Heart left ventricle (tissue), 16 donors: ENCODE data around the gene FGD3. TPM values are rescaled to one million over a fixed set of nuclear protein-coding genes. Genes with fewer than 3 reads are reported as not detected.

ENCODE experiments used
- ATAC-seq, 4 donors: fragments of 200-7000 bp; cut with Tn5 transposase; one replicate each; pipeline ENCODE4 v1.9.1; 2020 to 2022; ENCODE audit warnings: moderate library complexity in 4 of 4, mild to moderate bottlenecking in 3 of 4, moderate number of reproducible peaks in 1 of 4
- DNase-seq, 5 donors: peaks; one replicate each; pipeline ENCODE4 v3.0.0-alpha.2; 2020
- H3K27ac ChIP-seq, 12 donors: fragments of 200-600 bp; sonication (generic) in 4 of 12; one replicate each; pipeline versions ENCODE4 v1.5.0 to v1.8.0; 2016 to 2022; ENCODE audit warnings: mild to moderate bottlenecking in 2 of 12
- H3K27me3 ChIP-seq, 9 donors: fragments of 200-600 bp; sonication (generic) in 2 of 9; one replicate each; pipeline versions ENCODE4 v1.5.1 to v1.8.0; 2016 to 2022; ENCODE audit warnings: mild to moderate bottlenecking in 3 of 9
- H3K36me3 ChIP-seq, 9 donors: fragments of 200-600 bp; sonication (generic) in 2 of 9; one replicate each; pipeline versions ENCODE4 v1.5.0 to v1.8.0; 2018 to 2022; ENCODE audit warnings: mild to moderate bottlenecking in 2 of 9
- H3K4me1 ChIP-seq, 12 donors: fragments of 200-600 bp; sonication (generic) in 4 of 12; one replicate each; pipeline versions ENCODE4 v1.5.0 to v1.8.0; 2016 to 2022; ENCODE audit warnings: mild to moderate bottlenecking in 3 of 12
- H3K4me3 ChIP-seq, 12 donors: fragments of 200-600 bp; sonication (generic) in 4 of 12; one replicate each; pipeline versions ENCODE4 v1.5.0 to v1.8.0; 2017 to 2022; ENCODE audit warnings: mild to moderate bottlenecking in 9 of 12, moderate library complexity in 4 of 12
- H3K9me3 ChIP-seq, 12 donors: fragments of 200-600 bp; sonication (generic) in 4 of 12; one replicate each; pipeline versions ENCODE4 v1.5.0 to v1.8.0; 2016 to 2022; ENCODE audit warnings: mild to moderate bottlenecking in 1 of 12
- POLR2A ChIP-seq, 2 donors: fragments of 450-650 bp; IDR thresholded peaks; one replicate each; pipeline ENCODE4 v1.6.1; 2017; ENCODE audit warnings: antibody characterized with exemption in 2 of 2, mild to moderate bottlenecking in 2 of 2, moderate library complexity in 2 of 2
- WGBS, 4 donors: extraction: QIAGEN DNeasy Blood & Tissue Kit in 2 of 4; methylation state at CpG; one replicate each; pipeline versions ENCODE4 v1.1.5 to v1.1.7; 2013 to 2018; 5-methylcytosine and 5-hydroxymethylcytosine counted together
- intact Hi-C, 10 donors: fragments of 100-400 bp; cut with DNase I; formaldehyde crosslinking; loops; one replicate each; pipeline versions ENCODE4 v1.11.1 to v1.14.2; 2022
- polyA plus RNA-seq, 2 donors: library from polyadenylated mRNA; stranded (reverse); fragments of 200-250 nt; gene quantifications; one replicate each; pipeline ENCODE4 v1.2.3, GENCODE V29; 2013
- total RNA-seq, 9 donors: library from RNA; depleted of rRNA in 2 of 9; stranded (reverse); fragments of >200 nt in 2 of 9; fragmentation: NEBNext Ultra II Directional in 3 of 9; extraction: Animal tissue kit (Norgen Biotek cat#: 25700) in 3 of 9; gene quantifications; one replicate each; pipeline versions ENCODE4 v1.1.0 to v1.2.4, GENCODE V29; 2016 to 2023
- TF ChIP-seq, protein P1 (sequence below), 12 donors: fragments of 200-600 bp; sonication (generic) in 4 of 12; IDR thresholded peaks; one replicate each; pipeline versions ENCODE4 v1.5.0 to v1.8.0; 2018 to 2022; ENCODE audit warnings: antibody characterized with exemption in 12 of 12, mild to moderate bottlenecking in 5 of 12
- donor health status: ischemic (EF 13 %, LVEDD 7.1; RV severe dilation, severe dysfunction).
- donor health status: healthy with polysubstance abuse.
- donor health status: DM: no; HTN: yes; CAD: no.
- donor health status: DM: no; HTN: no; CAD: no.
- donor health status: ischemic (EF 25% LVEDD 6.9; RV normal size, moderate dysfunction).
- donor health status: ischemic (EF 25% LVEDD 5.7; RV mildly dilated, moderate dysfunction).
- donor health status: healthy.
- donor health status: DM: yes; HTN: yes; CAD: no.
- donor health status: ischemic (EF 35%, LVEDD 5.7; RV mildly dilated, moderate dysfunction).
- donor health status: nonischemic (EF 11% LVEDD 7.7; RV severe dilation, severe dysfunction).
- donor health status: DM: yes; HTN: yes; CAD: no.
- donor health status: PGD.
- donor health status: ischemic (EF 29% LVEDD 5.4; RV normal size, mild dysfunction).
- donor health status: nonischemic (EF 23%, LVEDD 6.1; RV moderate dilation, normal function).

FGD3 gene
- total and polyA plus RNA-seq, 11 donors = 1.2 to 11.2 (median 1.8) TPM

DNA sequence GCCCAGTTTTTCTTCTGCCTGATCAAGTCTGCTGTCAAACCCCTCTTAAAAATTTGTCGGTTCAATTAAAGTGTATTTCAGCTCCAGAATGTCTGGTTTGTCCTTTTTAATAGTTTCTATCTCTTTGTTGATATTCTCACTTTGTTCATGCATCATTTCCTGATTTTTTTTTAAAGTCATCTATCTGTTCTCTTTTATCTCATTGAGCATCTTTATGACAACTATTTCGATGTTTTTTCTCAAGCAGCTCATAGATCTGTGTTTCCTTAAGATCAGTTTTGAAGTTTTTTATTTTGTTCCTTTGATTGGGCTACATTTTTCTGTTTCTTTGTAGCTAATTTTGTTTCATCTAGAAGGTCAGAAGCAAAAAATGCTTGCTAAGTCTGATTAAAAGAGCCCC is 53.7 kb downstream of the FGD3 start:
- ATAC-seq = no peak
- TF ChIP-seq, protein P1, sequence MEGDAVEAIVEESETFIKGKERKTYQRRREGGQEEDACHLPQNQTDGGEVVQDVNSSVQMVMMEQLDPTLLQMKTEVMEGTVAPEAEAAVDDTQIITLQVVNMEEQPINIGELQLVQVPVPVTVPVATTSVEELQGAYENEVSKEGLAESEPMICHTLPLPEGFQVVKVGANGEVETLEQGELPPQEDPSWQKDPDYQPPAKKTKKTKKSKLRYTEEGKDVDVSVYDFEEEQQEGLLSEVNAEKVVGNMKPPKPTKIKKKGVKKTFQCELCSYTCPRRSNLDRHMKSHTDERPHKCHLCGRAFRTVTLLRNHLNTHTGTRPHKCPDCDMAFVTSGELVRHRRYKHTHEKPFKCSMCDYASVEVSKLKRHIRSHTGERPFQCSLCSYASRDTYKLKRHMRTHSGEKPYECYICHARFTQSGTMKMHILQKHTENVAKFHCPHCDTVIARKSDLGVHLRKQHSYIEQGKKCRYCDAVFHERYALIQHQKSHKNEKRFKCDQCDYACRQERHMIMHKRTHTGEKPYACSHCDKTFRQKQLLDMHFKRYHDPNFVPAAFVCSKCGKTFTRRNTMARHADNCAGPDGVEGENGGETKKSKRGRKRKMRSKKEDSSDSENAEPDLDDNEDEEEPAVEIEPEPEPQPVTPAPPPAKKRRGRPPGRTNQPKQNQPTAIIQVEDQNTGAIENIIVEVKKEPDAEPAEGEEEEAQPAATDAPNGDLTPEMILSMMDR (IDR thresholded peaks at IDR 0.05) = no peak
- no peak for TF ChIP-seq POLR2A (IDR thresholded peaks at IDR 0.05)
- H3K36me3 ChIP-seq = peaks cover 0 to 32% (median 0%) of the 10 kb centered on the region in 9 donors

GRCh38 chr9:93002700-93003099 is 55.4 kb downstream of the FGD3 start:
- Histone ChIP-seq H3K27ac (no peak overlapping the region), H3K4me1 (peaks cover 0 to 17% (median 0%) of the 10 kb centered on the region in 12 donors), H3K27me3 (no peaks in the 10 kb centered on the region), H3K36me3 (peaks cover 0 to 48% (median 0%) of the 10 kb centered on the region in 9 donors), H3K4me3 (no peak overlapping the region), H3K9me3 (peaks cover 0 to 7% (median 0%) of the 10 kb centered on the region in 12 donors)
- ATAC-seq (no peak), DNase-seq (no peak)
- no peak for TF ChIP-seq POLR2A (IDR thresholded peaks at IDR 0.05)
- TF ChIP-seq, protein P1 (IDR thresholded peaks at IDR 0.05) = no peak
- WGBS, 4 donors = 93 to 98% (median 94%) methylated on average over 8 of the region's 8 CpGs
- intact Hi-C loops = loop anchor here in 4 of 10 donors (5.0 to 10.0 kb wide), 3 partner anchors 92 to 105 kb away; partner anchors contain the start of gene CARD19 (in 2 of the 4)

More for the DNA sequence above, 53.7 kb downstream of the FGD3 start:
- Histone ChIP-seq H3K27ac (no peak overlapping the region), H3K27me3 (no peaks in the 10 kb centered on the region), H3K9me3 (peaks cover 0 to 8% (median 0%) of the 10 kb centered on the region in 12 donors), H3K4me1 (peaks cover 0 to 17% (median 0%) of the 10 kb centered on the region in 12 donors), H3K4me3 (no peak overlapping the region)
- DNase-seq = no peak
- intact Hi-C loops = loop anchor here in 4 of 10 donors (5.0 to 10.0 kb wide), 3 partner anchors 94 to 106 kb away; partner anchors contain the start of gene CARD19 (in 2 of the 4)
- WGBS, 4 donors = 89 to 95% (median 90%) methylated on average over 2 of the region's 2 CpGs

GRCh38 chr9:93003552-93004407 is 56.5 kb downstream of the FGD3 start:
- Histone ChIP-seq H3K9me3 (peaks cover 0 to 7% (median 0%) of the 10 kb centered on the region in 12 donors), H3K4me1 (peaks cover 0 to 17% (median 0%) of the 10 kb centered on the region in 12 donors), H3K27ac (no peak overlapping the region), H3K36me3 (peaks cover 0 to 59% (median 0%) of the 10 kb centered on the region in 9 donors), H3K4me3 (peak overlapping the region in 8 of 12 donors; percentile 5 to 37 (median 24)), H3K27me3 (no peaks in the 10 kb centered on the region)
- WGBS, 4 donors = 38 to 47% (median 42%) methylated on average over 25 to 28 of the region's 28 CpGs
- DNase-seq (peak in 3 of 5 donors; percentile 48 to 57 (median 50)), ATAC-seq (peak in 3 of 4 donors; percentile 71 to 87 (median 79))
- intact Hi-C loops = loop anchor here in 4 of 10 donors (5.0 to 10.0 kb wide), 3 partner anchors 91 to 104 kb away; partner anchors contain the start of gene CARD19 (in 2 of the 4)
- TF ChIP-seq POLR2A (IDR thresholded peaks at IDR 0.05) = no peak
- TF ChIP-seq, protein P1 (IDR thresholded peaks at IDR 0.05) = peak; percentile 48 to 82 (median 64)

DNA sequence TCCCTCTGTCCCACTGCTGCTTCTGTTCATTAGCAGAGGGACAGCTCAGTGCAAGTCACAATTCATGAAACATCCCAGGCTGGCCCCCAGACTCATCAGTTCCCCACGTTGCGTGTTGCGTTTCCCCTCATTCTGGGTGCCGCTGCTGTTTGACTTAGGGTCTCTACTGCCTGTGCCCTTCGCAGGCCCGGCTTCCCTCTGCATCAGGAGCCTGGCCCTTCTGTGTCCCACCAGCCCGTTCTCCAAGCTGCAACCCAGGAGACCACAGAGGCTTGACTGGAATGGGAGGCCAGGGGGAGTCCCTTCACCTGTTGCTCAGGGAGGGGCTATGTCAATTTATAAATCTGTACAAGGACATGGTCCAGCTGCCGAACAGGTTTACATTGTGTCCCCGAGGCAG is 57.2 kb downstream of the FGD3 start:
- Histone ChIP-seq H3K27me3 (no peaks in the 10 kb centered on the region), H3K36me3 (peaks cover 0 to 66% (median 0%) of the 10 kb centered on the region in 9 donors), H3K4me3 (no peak overlapping the region), H3K9me3 (peaks cover 0 to 4% (median 0%) of the 10 kb centered on the region in 12 donors), H3K27ac (no peak overlapping the region), H3K4me1 (peaks cover 0 to 17% (median 0%) of the 10 kb centered on the region in 12 donors)
- TF ChIP-seq, protein P1 (IDR thresholded peaks at IDR 0.05) = no peak
- TF ChIP-seq POLR2A (IDR thresholded peaks at IDR 0.05) = no peak
- no peak for ATAC-seq
- intact Hi-C loops = loop anchor here in 4 of 10 donors (5.0 to 10.0 kb wide), 3 partner anchors 90 to 103 kb away; partner anchors contain the start of gene CARD19 (in 2 of the 4)
- WGBS, 4 donors = 91 to 95% (median 94%) methylated on average over 9 of the region's 9 CpGs
- no peak for DNase-seq
